DMS 273 treated with DMSO at 0.1 percent for 48 hours (cell line): Measurements from ENCODE around the gene ADCY5.
A peak's percentile ranks its signal among the peaks of the same experiment; 100 is the strongest.

Experiments used
- DNase-seq: peaks from one replicate; lab custom pipeline; 2025; lab: John Stamatoyannopoulos, UW

ADCY5 gene

DNA sequence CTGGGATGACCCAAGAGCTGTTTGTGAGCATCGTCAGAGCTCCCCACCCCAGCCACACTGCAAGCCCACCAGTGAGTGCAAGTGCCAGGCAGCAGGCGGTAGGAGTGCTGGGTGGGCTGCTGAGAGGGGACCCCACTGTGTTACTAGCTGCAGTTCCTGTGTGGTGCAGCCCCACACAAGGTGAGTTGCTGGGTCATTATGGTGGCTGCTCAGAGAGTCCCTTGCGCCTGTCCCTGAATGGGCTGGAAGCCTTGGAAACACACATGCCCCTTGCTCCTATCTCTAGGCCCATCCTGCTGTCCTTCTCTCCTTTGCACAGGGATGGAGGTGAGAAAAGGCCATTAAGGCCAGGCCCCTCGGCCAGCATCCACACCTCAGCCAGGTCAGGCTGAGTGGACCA lies 163.4 kb downstream of the ADCY5 start:
- DNase-seq = no peak

DNA sequence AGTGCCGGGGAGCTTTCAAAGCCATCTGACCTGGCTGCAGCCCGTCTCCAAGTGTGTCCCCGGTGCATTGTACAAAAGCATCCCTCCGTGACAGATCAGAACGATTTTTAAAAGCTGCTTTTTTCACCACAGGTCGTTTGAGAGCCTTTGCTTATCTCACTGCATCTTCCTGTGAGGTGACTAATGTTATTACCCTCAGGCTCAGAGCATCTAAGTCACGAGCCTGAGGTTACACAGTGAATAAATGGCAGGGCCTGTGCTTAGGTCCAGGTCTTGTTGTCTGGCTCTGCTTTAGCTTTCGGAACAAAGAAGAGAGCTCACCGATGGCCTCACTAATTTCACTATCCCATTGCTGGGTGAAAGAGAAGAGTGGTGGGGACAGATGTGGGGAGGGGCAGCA lies 163.8 kb downstream of the ADCY5 start:
- DNase-seq = no peak

- DNase-seq = no peak
Observed at GRCh38 chr3:123284399-123285010, 164.4 kb downstream of the ADCY5 start.

DNA sequence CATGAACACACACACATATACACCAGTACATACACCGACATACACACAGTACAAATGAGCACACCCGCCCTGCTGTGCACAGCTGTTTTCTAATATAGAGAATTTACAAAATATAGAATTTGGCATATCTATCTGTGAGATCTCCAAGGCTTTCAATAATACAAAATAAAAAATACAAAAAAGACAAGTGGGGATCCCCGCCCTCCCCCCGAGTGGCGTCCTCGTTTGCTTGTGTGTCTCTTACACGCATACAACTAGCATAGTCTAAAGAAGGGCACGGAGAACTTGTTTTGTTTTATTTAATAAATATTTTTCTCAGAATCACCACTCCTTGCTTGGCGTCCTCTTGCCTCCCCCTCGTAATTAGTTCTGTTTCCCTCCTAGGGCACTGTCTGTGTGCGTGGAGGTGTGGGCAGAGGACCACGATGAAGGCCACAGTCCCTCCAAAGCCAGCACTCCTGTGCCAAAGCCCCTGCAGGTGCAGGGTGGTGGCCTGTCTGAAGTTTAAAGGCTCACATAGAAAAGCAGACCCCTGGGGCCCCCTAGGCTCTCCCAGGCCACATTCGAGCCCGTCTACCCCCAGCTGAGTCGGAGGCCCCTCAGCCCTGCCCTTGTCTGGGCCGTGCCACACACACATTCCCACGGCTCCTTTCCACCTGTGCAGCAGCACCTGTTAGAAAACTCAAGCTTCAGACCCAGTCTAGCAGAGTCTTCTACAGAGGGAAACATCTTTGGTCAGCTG lies 165.1 kb downstream of the ADCY5 start:
- no peak for DNase-seq

- no peak for DNase-seq
Observed at GRCh38 chr3:123283074-123283473, 165.8 kb downstream of the ADCY5 start.

DNA sequence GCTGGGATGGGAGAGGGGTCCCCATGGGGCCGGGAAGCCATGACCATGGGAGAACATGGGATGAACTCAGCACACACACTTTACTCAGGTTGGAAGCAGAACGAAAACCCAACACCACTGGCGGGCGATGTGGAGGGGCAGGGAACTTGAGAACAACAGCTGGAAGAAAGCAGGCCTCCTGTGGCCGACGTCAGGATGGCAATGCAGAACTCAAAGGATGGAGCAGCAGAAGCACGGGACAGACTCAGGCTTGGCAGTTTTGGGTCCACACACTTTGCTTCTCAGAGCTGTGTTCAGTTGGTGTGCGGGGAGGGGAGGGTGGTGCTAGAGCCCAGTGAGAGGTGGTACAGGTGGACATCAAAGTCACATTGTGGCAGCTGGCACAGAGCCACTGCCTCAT lies 166.4 kb downstream of the ADCY5 start:
- no peak for DNase-seq

- no peak for DNase-seq
Observed at GRCh38 chr3:123281929-123282328, 167.0 kb downstream of the ADCY5 start.

GRCh38 chr3:123281406-123281805 lies 167.5 kb downstream of the ADCY5 start:
- DNase-seq = no peak

- no peak for DNase-seq
Observed at GRCh38 chr3:123279121-123279520, 169.8 kb downstream of the ADCY5 start.

- DNase-seq = no peak
Observed at GRCh38 chr3:123278446-123278845, 170.4 kb downstream of the ADCY5 start.

DNA sequence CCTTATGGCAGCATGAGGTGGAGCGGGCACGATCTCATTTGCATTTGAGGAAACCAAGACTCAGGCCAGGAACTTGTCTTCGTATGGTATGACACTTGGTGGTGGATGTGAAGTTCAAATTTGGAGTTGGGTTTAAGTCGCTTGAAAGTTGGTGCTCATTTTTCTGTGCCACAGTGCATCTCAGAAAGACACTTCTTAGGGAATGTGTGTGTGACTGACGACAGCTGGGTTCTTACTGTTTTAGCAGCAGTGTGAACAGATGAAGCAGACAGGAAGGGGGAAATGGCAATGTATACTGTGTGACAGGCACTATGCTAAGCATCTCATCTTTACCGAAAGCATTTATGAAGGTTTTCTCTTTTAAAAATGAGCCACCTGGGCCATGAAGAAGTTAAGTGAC lies 171.8 kb downstream of the ADCY5 start:
- DNase-seq = no peak

DNA sequence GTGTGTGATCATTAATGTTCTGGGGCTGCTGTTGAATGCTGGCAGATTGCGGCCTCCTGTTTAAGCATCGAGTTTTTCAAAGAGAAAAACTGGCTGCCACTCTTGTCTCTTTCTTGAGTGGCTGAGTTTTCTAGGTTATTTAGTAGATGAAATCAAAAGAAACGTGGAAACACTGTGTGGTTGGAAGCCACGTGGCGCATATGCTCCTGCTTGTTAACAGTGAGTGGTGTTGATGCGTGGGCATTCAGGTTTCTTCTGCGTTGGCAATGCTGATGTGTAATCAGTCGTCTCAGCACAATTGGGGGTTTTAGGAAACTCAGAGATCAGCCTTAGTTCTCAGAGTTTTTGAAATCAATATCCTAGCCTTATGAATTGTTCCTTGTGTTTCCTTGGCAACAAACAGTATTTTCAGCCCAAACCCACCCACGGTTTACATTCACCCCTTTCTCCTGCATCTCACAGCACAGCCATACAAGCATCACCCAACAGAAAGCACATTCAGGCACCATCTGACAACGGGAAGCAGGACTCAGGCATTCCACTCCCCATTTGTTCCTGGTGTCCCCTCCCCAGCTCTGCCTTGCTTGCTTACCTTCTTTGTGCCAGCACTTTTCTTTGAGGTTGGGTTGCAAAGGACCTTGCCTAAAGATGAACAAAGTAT lies 172.4 kb downstream of the ADCY5 start:
- DNase-seq = no peak

DNA sequence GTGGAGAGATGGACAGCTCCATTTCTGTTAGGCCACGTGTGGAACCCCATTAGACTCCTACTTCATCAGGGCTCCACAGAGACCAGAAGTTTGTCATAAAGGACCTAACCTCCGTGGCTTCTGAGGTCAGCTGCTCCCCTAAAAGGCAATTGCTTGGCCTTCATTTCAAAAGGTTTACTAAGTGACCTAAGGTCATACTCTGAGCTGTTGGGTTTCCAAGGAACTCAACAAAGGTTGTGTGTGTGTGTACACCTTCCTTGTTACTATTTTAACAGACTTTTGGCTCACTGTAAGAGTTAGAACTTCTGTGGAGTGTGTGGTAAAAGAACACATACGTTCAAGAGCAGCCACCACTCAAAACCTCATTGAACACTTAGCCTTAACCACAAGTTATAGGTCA lies 173.2 kb downstream of the ADCY5 start:
- DNase-seq = no peak

GRCh38 chr3:123272547-123272946 lies 176.3 kb downstream of the ADCY5 start:
- no peak for DNase-seq

DNA sequence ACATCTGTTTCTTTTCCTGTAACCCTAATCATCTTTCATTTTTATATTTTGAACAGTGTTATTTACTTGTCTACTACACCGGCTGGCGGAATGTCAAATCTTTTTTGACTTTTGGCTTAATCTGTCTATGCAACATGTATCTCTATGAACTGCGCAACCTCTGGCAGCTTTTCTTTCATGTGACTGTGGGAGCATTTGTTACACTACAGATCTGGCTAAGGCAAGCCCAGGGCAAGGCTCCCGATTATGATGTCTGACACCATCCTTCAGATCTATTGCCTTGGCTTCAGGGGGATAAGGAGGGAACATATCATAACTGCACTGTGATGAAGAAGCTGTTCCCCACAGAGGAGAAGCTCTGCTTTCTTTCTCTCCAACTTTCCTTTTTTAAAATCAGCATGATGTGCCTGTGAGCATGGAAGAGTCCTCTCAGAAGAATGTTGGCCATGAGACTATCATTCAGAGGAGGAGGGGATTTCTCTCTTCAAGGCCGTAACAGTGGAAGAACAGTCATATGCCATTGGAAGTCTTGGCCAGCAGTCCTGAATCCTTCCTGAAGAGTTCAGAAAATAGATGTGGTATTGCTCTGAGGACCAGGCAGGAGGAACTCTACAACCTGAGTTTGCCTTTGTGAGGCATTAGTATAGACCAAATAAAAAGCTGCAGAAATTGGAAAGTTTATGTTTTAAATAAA lies 177.3 kb downstream of the ADCY5 start:
- no peak for DNase-seq

DNA sequence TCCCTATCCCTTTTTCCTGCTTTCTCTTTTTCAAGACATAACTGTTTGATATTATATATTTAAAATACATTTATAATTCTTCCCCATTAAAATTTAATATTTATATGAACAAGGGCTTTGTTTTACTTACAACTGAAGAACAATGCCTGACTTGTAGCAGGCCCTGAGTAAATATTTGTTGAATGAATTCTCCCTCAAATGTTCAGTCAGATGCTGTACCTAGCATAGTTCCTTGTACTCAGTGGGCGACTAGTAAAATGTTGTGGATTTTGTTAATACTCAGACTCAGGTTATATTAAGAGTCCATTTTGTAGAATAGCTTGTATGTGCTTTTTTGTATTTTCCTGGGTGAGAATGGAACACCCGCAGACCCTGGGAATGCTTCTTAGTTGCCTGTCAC lies 178.1 kb downstream of the ADCY5 start:
- DNase-seq = no peak

GRCh38 chr3:123267821-123268220 lies 181.1 kb downstream of the ADCY5 start:
- DNase-seq = no peak

- no peak for DNase-seq
Observed at GRCh38 chr3:123263941-123264340, 184.9 kb downstream of the ADCY5 start.

DNA sequence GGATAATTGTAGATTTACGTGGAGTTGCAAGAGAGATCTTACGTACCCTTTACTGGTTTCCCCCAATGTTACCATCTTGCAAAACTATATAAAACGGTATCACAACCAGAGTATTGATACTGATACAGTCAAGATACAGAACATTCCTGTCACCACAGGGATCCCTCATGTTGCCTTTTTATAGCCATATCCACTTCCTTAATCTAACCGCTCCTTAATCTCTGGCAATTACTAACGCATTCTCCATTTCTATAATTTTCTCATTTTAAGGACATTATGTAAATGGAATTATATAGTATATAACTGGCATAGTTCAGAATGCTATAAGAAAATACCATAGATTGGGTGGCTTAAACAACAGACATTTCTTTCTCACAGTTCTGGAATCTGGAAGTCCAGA lies 186.0 kb downstream of the ADCY5 start:
- no peak for DNase-seq

DNA sequence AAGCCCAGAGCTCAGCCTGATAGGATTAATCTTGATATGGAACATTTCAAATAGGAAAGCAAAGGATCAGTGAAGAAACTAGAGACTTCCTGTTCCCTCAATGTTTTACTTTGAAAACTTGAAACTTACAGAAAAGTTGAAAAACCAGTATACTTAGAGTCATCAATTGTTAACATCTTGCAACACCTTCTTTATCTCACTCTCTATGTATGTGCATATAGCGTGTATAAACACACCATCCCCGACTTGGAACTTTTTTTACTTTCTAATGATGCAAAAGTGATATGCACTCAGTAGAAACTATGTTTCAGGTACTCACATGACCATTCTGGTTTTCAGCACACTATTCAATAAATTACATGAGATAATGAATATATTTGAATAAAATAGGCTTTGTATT lies 186.7 kb downstream of the ADCY5 start:
- no peak for DNase-seq

GRCh38 chr3:123261666-123262065 lies 187.2 kb downstream of the ADCY5 start:
- DNase-seq = no peak

GRCh38 chr3:123258811-123259420 lies 190.0 kb downstream of the ADCY5 start:
- peak; percentile 79 for DNase-seq
